NB4 (cell line): Measurements from ENCODE around the gene HDAC9.

Experiments used
- DNase-seq: peaks from one replicate; pipeline ENCODE4 v3.0.0; 2010; ENCODE audit warnings: low read depth
- H3K4me3 ChIP-seq: one replicate; pipeline ENCODE4 v1.5.1; 2011; ENCODE audit warnings: mild to moderate bottlenecking, low read depth, low read length, moderate library complexity
- MYC ChIP-seq: IDR thresholded peaks from 2 replicates; pipeline ENCODE4 v1.6.1; 2011; ENCODE audit warnings: low read depth, low read length
- POLR2A ChIP-seq: IDR thresholded peaks from 2 replicates; pipeline ENCODE4 v1.6.1; 2011; ENCODE audit warnings: mild to moderate bottlenecking; ENCODE audit not compliant: insufficient read length; ENCODE audit errors: extremely low read depth
- TF ChIP-seq, protein P1 (sequence below): IDR thresholded peaks from one replicate; pipeline ENCODE4 v1.5.1; 2012; ENCODE audit warnings: low read depth, low read length
- TF ChIP-seq, protein P2 (sequence below): IDR thresholded peaks from 2 replicates; pipeline ENCODE4 v1.6.1; 2011; ENCODE audit warnings: low read depth, low read length

The HDAC9 gene

DNA sequence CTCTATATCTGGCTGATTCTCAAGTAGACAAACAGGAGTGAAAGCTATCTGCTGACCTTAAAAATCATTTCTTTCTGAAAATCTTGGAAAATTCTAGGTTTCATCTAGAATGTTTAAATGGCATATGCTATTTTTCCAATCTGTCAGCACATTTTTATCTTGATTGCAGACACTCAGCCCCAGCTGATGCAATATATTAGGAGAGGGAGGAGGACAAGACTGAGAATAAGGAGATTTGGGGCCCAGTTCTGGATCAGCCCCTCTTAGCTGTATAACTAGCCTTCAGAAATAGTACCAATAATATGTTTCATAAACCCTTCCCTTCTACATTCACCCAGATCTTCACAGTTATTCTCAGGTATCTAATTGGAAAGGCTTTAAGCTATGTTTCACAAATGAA, 131.2 kb downstream of the HDAC9 start:
- no peak for DNase-seq

DNA sequence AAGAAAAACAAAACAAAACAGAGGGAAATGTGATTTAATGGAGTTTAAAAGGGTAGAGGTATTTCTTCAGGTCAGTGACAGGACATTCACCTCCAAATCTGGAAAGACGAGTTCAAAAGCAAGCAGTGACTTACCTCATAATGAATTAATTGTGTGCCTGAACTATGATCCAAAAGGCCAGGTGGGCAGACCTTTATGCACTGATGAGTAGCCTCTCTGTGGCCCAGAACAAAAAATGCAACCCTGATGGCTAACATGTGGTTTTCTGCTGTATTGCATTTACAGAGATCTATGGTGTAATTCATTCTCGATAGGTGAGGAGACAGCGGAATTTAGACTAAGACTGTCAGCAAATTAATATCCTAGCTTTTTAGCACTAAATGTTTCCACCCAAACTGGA, 142.0 kb downstream of the HDAC9 start:
- no peak overlapping the region for H3K4me3 ChIP-seq
- no peak for TF ChIP-seq POLR2A
- TF ChIP-seq, protein P1, sequence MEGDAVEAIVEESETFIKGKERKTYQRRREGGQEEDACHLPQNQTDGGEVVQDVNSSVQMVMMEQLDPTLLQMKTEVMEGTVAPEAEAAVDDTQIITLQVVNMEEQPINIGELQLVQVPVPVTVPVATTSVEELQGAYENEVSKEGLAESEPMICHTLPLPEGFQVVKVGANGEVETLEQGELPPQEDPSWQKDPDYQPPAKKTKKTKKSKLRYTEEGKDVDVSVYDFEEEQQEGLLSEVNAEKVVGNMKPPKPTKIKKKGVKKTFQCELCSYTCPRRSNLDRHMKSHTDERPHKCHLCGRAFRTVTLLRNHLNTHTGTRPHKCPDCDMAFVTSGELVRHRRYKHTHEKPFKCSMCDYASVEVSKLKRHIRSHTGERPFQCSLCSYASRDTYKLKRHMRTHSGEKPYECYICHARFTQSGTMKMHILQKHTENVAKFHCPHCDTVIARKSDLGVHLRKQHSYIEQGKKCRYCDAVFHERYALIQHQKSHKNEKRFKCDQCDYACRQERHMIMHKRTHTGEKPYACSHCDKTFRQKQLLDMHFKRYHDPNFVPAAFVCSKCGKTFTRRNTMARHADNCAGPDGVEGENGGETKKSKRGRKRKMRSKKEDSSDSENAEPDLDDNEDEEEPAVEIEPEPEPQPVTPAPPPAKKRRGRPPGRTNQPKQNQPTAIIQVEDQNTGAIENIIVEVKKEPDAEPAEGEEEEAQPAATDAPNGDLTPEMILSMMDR, result no peak
- TF ChIP-seq, protein P2, sequence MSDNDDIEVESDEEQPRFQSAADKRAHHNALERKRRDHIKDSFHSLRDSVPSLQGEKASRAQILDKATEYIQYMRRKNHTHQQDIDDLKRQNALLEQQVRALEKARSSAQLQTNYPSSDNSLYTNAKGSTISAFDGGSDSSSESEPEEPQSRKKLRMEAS, result no peak
- TF ChIP-seq MYC, result no peak
- no peak for DNase-seq

More for the DNA sequence above, 131.2 kb downstream of the HDAC9 start:
- TF ChIP-seq POLR2A (no peak), MYC (no peak)
- TF ChIP-seq, protein P2, result no peak
- TF ChIP-seq, protein P1, result no peak
- H3K4me3 ChIP-seq, result no peak overlapping the region

DNA sequence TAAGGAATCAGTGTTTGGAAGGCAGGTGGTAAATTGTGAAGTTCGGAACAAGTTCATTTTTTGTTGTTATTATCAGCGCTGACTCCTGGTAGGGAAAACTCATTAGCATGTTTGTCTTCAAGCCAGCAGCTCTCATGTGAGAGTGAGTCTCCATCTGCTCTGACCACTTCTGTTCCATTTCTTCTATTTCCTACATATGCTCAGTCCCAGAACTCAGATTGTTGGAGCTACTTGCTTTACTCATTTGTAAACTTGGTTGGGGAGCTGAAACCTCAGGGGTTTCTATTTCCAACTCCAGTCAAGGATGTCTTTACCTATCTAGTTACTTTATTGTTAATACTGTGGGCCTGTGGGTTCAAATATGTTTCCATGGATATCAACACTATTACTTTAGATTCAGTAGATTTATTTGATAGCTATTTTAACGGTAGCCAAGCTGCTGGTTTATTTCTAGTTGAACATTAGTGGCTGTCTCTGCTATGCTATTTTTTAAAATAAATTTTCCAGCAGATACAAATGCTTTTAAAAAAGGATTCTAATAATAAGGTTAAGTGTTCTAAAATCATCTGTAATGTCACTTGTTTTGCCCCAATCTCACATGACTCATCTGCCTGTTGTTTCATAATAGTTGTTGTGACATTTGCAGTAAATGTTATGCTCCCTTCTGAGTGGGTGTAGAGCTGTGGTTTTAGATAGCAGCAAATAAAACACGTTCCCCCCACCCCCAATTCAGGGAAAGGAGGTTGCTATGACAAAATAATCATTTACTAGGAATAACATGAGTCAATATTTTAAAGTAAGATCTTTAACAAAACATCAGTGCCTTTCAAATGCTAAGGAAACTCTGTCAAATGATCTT, 143.3 kb downstream of the HDAC9 start:
- TF ChIP-seq MYC, result no peak
- TF ChIP-seq, protein P2, result 0 out of 2 replicates have a peak, but pooled peaks have one; percentile 15
- H3K4me3 ChIP-seq, result no peak overlapping the region
- peak; percentile 93 for DNase-seq

DNA sequence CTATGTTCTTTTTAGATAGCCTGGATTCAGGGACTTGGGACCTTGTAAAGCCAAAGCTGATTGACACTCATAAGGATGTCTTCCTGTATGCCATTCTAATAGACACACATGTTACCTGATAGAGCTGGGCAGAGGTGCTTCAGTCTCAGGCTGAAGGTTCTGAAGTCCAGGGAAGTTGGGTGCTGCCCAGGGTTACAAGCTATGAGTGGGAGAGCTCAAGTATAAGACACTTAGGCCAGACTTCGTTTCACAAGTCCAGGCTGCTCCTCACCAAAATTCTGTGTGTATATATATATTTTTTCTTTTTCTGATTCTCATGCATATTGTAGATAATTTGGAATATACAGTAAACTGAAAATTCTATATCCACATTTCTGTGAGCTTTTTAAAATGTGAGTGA, 144.2 kb downstream of the HDAC9 start:
- no peak overlapping the region for H3K4me3 ChIP-seq
- peak; percentile 38 for DNase-seq
- TF ChIP-seq, protein P1, result no peak
- TF ChIP-seq, protein P2, result no peak
- TF ChIP-seq POLR2A, result no peak
- TF ChIP-seq MYC, result no peak

DNA sequence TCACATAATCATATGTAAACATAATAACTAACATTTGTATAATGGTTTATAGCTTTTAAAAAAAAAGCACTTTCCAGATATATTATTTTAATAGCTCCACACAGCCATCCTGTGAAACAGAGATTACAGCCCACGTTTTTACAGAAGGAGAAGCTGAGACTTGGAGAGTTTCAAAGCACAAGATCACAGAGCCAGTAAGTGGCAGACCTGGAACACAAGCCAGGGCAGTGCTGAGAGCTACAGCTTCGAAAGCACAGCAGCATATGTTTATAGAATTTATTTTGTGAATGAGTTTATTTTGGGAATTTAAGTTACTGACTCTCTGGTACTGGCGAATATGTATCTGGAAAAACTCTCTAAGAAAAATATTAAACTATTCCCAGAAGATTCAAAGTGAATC, 149.4 kb downstream of the HDAC9 start:
- H3K4me3 ChIP-seq, result no peak overlapping the region
- TF ChIP-seq MYC (no peak), POLR2A (no peak)
- TF ChIP-seq, protein P2, result no peak
- TF ChIP-seq, protein P1, result no peak
- DNase-seq, result no peak

DNA sequence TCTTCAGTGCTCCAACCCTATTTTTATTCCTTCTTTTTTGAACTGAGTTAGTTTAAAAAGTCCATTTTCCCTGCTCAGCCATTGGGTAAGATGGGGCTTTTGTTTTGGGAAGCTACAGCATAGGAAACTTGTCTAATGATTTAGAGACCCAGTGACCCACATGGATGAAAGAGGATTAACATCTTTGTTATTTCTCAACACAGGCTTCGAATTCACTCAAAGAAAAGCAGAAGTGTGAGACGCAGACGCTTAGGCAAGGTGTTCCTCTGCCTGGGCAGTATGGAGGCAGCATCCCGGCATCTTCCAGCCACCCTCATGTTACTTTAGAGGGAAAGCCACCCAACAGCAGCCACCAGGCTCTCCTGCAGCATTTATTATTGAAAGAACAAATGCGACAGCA, 152.0 kb downstream of the HDAC9 start:
- TF ChIP-seq, protein P1, result no peak
- TF ChIP-seq POLR2A (no peak), MYC (no peak)
- TF ChIP-seq, protein P2, result no peak
- H3K4me3 ChIP-seq, result no peak overlapping the region

More for the DNA sequence above, 152.0 kb downstream of the HDAC9 start:
- DNase-seq, result peak; percentile 31
